ENCODE measurements around the gene EIF3J. TPM values are rescaled to one million over a fixed set of nuclear protein-coding genes. Genes with fewer than 3 reads are reported as not detected.

Gene EIF3J
- total RNA-seq, 1 experiment from 2014 or later = 38.2 TPM

GRCh38 chr15:44565387-44566154 is 28.6 kb downstream of the EIF3J start:
- Histone ChIP-seq H2AFZ (ENCODE audit: low read length) (no peak overlapping the region), H4K20me1 (ENCODE audit: low read length) (no peaks in the 10 kb centered on the region), H3K36me3 (ENCODE audit: low read depth, low read length) (peaks cover 62% of the 10 kb centered on the region), H3K27me3 (ENCODE audit: low read length) (no peaks in the 10 kb centered on the region), H3K4me1 (ENCODE audit: insufficient read depth, low read length) (no peaks in the 10 kb centered on the region), H3K27ac (ENCODE audit: low read length) (no peak overlapping the region), H3K79me2 (ENCODE audit: low read length) (no peaks in the 10 kb centered on the region), H3K9me2 (replicated peaks; ENCODE audit: low read length) (no peaks in the 10 kb centered on the region), H3K4me2 (ENCODE audit: low read length) (no peak overlapping the region), H3K4me3 (ENCODE audit: low read length) (no peak overlapping the region), H3K9ac (ENCODE audit: low read length) (no peak overlapping the region), H3F3A (ENCODE audit: low read length, unreplicated experiment) (peaks cover 5% of the 10 kb centered on the region), H3K9me3 (ENCODE audit: low read length) (no peaks in the 10 kb centered on the region)
- ChIA-PET CTCF (no interaction called here), POLR2A (ENCODE audit: unreplicated experiment) (no interaction called here)
- DNase-seq (no peak), ATAC-seq (peak; percentile 14)
- TF ChIP-seq EZH2 (IDR thresholded peaks at IDR 0.05; ENCODE audit: low read length, unreplicated experiment) (no peak), EZH2phosphoT487 (IDR thresholded peaks at IDR 0.05; ENCODE audit: borderline replicate concordance, low read length) (no peak), CTCF (conservative IDR thresholded peaks at IDR 0.05; ENCODE audit: low read depth, low read length) (no peak)
- BruUV-seq (replicated peaks) = no TSS peak
- intact Hi-C loops (cut with micrococcal nuclease) = no loop called here

- Histone ChIP-seq H3K79me2 (ENCODE audit: low read length) (no peaks in the 10 kb centered on the region), H2AFZ (ENCODE audit: low read length) (no peak overlapping the region), H3K9ac (ENCODE audit: low read length) (no peak overlapping the region), H3K4me2 (ENCODE audit: low read length) (no peak overlapping the region), H3K27me3 (ENCODE audit: low read length) (no peaks in the 10 kb centered on the region), H3K36me3 (ENCODE audit: low read depth, low read length) (peaks cover 56% of the 10 kb centered on the region), H3K4me3 (ENCODE audit: low read length) (no peak overlapping the region), H4K20me1 (ENCODE audit: low read length) (no peaks in the 10 kb centered on the region), H3F3A (ENCODE audit: low read length, unreplicated experiment) (peaks cover 5% of the 10 kb centered on the region), H3K9me2 (replicated peaks; ENCODE audit: low read length) (no peaks in the 10 kb centered on the region), H3K27ac (ENCODE audit: low read length) (no peak overlapping the region), H3K9me3 (ENCODE audit: low read length) (no peaks in the 10 kb centered on the region), H3K4me1 (ENCODE audit: insufficient read depth, low read length) (no peaks in the 10 kb centered on the region)
- DNase-seq = no peak
- BruUV-seq (replicated peaks) = no TSS peak
- POLR2A ChIA-PET (ENCODE audit: unreplicated experiment) = no interaction called here
- intact Hi-C loops (cut with micrococcal nuclease) = no loop called here
- TF ChIP-seq EZH2 (IDR thresholded peaks at IDR 0.05; ENCODE audit: low read length, unreplicated experiment) (no peak), EZH2phosphoT487 (IDR thresholded peaks at IDR 0.05; ENCODE audit: borderline replicate concordance, low read length) (no peak), CTCF (conservative IDR thresholded peaks at IDR 0.05; ENCODE audit: low read depth, low read length) (no peak)
- CTCF ChIA-PET = no interaction called here
- ATAC-seq = 0 out of 2 replicates have a peak, but pooled peaks have one; percentile 8
Observed at GRCh38 chr15:44566155-44566540, 29.2 kb downstream of the EIF3J start.

GRCh38 chr15:44568338-44568737 is 31.4 kb downstream of the EIF3J start:
- H3K27me3 ChIP-seq (ENCODE audit: low read length) = no peaks in the 10 kb centered on the region
- no peak overlapping the region for H2AFZ ChIP-seq (ENCODE audit: low read length)
- no peak for DNase-seq
- H3K9ac ChIP-seq (ENCODE audit: low read length) = no peak overlapping the region
- H3K36me3 ChIP-seq (ENCODE audit: low read depth, low read length) = peaks cover 35% of the 10 kb centered on the region
- no peaks in the 10 kb centered on the region for H3K79me2 ChIP-seq (ENCODE audit: low read length)
- no peak for ATAC-seq
- H3K4me2 ChIP-seq (ENCODE audit: low read length) = no peak overlapping the region
- no peaks in the 10 kb centered on the region for H3K4me1 ChIP-seq (ENCODE audit: insufficient read depth, low read length)
- H4K20me1 ChIP-seq (ENCODE audit: low read length) = no peaks in the 10 kb centered on the region
- no peak for TF ChIP-seq EZH2phosphoT487 (IDR thresholded peaks at IDR 0.05; ENCODE audit: borderline replicate concordance, low read length)
- no peak for TF ChIP-seq EZH2 (IDR thresholded peaks at IDR 0.05; ENCODE audit: low read length, unreplicated experiment)
- TF ChIP-seq CTCF (conservative IDR thresholded peaks at IDR 0.05; ENCODE audit: low read depth, low read length) = no peak
- intact Hi-C loops (cut with micrococcal nuclease) = no loop called here
- BruUV-seq (replicated peaks) = no TSS peak
- no peak overlapping the region for H3K4me3 ChIP-seq (ENCODE audit: low read length)
- no peaks in the 10 kb centered on the region for H3K9me2 ChIP-seq (replicated peaks; ENCODE audit: low read length)
- CTCF ChIA-PET = no interaction called here
- POLR2A ChIA-PET (ENCODE audit: unreplicated experiment) = no interaction called here
- no peak overlapping the region for H3K27ac ChIP-seq (ENCODE audit: low read length)
- no peaks in the 10 kb centered on the region for H3K9me3 ChIP-seq (ENCODE audit: low read length)
- peaks cover 5% of the 10 kb centered on the region for H3F3A ChIP-seq (ENCODE audit: low read length, unreplicated experiment)

Data from PC-3 (cell line).